GM12878 (cell line): ENCODE data around the gene DUSP22. TPM values are rescaled to one million over a fixed set of nuclear protein-coding genes. Genes with fewer than 3 reads are reported as not detected.

Experiments used
- ATAC-seq: fragments of 200-7000 bp; cut with Tn5 transposase; 3 replicates; pipeline ENCODE4 v1.9.1; 2020; ENCODE audit warnings: mild to moderate bottlenecking, moderate library complexity
- BruUV-seq: library from RNA; stranded (reverse); fragments of 400-500 nt; replicated peaks from 2 replicates; lab custom pipeline; 2021; lab: Mats Ljungman, UMichigan
- CTCF ChIA-PET: fragments of 300-600 bp; sonication (Branson Sonifier 250); formaldehyde crosslinking; extraction: SDS; loops from one replicate; lab custom pipeline; 2021; ENCODE audit warnings: inconsistent platforms; lab: Yijun Ruan, JAX
- POLR2A ChIA-PET: fragments of 350-600 bp; formaldehyde crosslinking; extraction: SDS; loops from one replicate; lab custom pipeline; 2021; ENCODE audit warnings: inconsistent platforms; lab: Charles Lee
- RAD21 ChIA-PET: fragments of 300-600 bp; sonication (Branson Sonifier 250); formaldehyde crosslinking; loops from one replicate; lab custom pipeline; 2023; ENCODE audit warnings: antibody characterized with exemption; ENCODE audit not compliant: unreplicated experiment; lab: Charles Lee
- SMC1A ChIA-PET: fragments of 300-600 bp; sonication (Branson Sonifier 250); formaldehyde crosslinking; loops from one replicate; lab custom pipeline; 2023; ENCODE audit not compliant: unreplicated experiment, uncharacterized antibody; lab: Charles Lee
- DNase-seq: peaks from one replicate; pipeline ENCODE4 v3.0.0-alpha.2; 2011; ENCODE audit warnings: low read depth, low spot score
- FAIRE-seq: peaks from 3 replicates; lab custom pipeline; 2011; peaks lifted over from hg19 to GRCh38; lab: Jason Lieb, UNC
- H2AFZ ChIP-seq: 2 replicates; pipeline ENCODE4 v1.6.0; 2011; ENCODE audit warnings: low read depth, low read length, control low read depth; ENCODE audit not compliant: control insufficient read depth
- H3K27ac ChIP-seq: 2 replicates; pipeline ENCODE4 v1.5.1; 2011; ENCODE audit warnings: control low read depth; ENCODE audit not compliant: control insufficient read depth, insufficient read depth
- H3K27me3 ChIP-seq, 2 experiments: replicated peaks in 1 of 2; 2 replicates each; pipeline versions ENCODE4 v1.6.0 to v1.6.1; 2011; ENCODE audit warnings: low read length in 1 of 2; ENCODE audit not compliant: control insufficient read depth in 2 of 2, insufficient read depth in 2 of 2
- H3K36me3 ChIP-seq, 2 experiments: 2 replicates each; pipeline ENCODE4 v1.5.1; 2011; ENCODE audit warnings: low read length in 1 of 2; ENCODE audit not compliant: control insufficient read depth in 2 of 2, insufficient read depth in 2 of 2
- H3K4me1 ChIP-seq: 2 replicates; pipeline ENCODE4 v1.6.1; 2011; ENCODE audit warnings: mild to moderate bottlenecking, low read length, moderate library complexity, mixed read lengths; ENCODE audit not compliant: control insufficient read depth, insufficient read depth
- H3K4me2 ChIP-seq: 2 replicates; pipeline ENCODE4 v1.6.0; 2011; ENCODE audit warnings: control low read depth; ENCODE audit not compliant: control insufficient read depth, insufficient read depth
- H3K4me3 ChIP-seq: fragments of 200-600 bp; sonication (generic); 2 replicates; pipeline ENCODE4 v1.5.1; 2016
- H3K79me2 ChIP-seq: 2 replicates; pipeline ENCODE4 v1.6.0; 2011; ENCODE audit warnings: low read length; ENCODE audit not compliant: control insufficient read depth, insufficient read depth
- H3K9ac ChIP-seq: 2 replicates; pipeline ENCODE4 v1.8.0; 2011; ENCODE audit warnings: low read length, control low read depth, mixed read lengths; ENCODE audit not compliant: control insufficient read depth, insufficient read depth
- H3K9me3 ChIP-seq: replicated peaks from 3 replicates; pipeline ENCODE4 v1.5.1; 2011; ENCODE audit warnings: mild to moderate bottlenecking, low read length; ENCODE audit not compliant: control insufficient read depth, insufficient read depth
- H4K20me1 ChIP-seq: 2 replicates; pipeline ENCODE4 v1.6.0; 2011; ENCODE audit not compliant: control insufficient read depth, insufficient read depth
- BHLHE40 ChIP-seq, 2 experiments: fragments of 450-650 bp in 1 of 2; IDR thresholded peaks; 2 replicates each; pipeline ENCODE4 v1.6.1; 2011 to 2017; ENCODE audit warnings: low read depth in 2 of 2, borderline replicate concordance in 1 of 2, improper control_type of control experiment in 1 of 2, low read length in 1 of 2, mild to moderate bottlenecking in 1 of 2
- BRCA1 ChIP-seq: IDR thresholded peaks from 2 replicates; pipeline ENCODE4 v1.6.1; 2011; ENCODE audit warnings: low read depth, low read length, improper control_type of control experiment
- POLR2A ChIP-seq: IDR thresholded peaks from 2 replicates; pipeline ENCODE4 v1.6.1; 2011; ENCODE audit warnings: low read depth, mild to moderate bottlenecking, low read length
- POU2F2 ChIP-seq: IDR thresholded peaks from 3 replicates; pipeline ENCODE4 v1.6.1; 2011; ENCODE audit warnings: low read depth, mild to moderate bottlenecking, low read length, borderline replicate concordance
- RAD51 ChIP-seq: fragments of 450-650 bp; IDR thresholded peaks from 2 replicates; pipeline ENCODE4 v1.6.1; 2016; ENCODE audit warnings: moderate library complexity, mild to moderate bottlenecking, inconsistent platforms
- SMAD5 ChIP-seq: IDR thresholded peaks from 2 replicates; pipeline ENCODE4 v1.6.1; 2016; ENCODE audit warnings: antibody characterized with exemption, low read depth
- SMC3 ChIP-seq: IDR thresholded peaks from 2 replicates; pipeline ENCODE4 v1.6.1; 2011; ENCODE audit warnings: low read length, improper control_type of control experiment, borderline replicate concordance
- TCF12 ChIP-seq: IDR thresholded peaks from 2 replicates; pipeline ENCODE4 v1.6.1; 2011; ENCODE audit warnings: low read depth, mild to moderate bottlenecking, low read length
- ZNF217 ChIP-seq: fragments of 450-650 bp; IDR thresholded peaks from 2 replicates; pipeline ENCODE4 v1.6.1; 2017; ENCODE audit warnings: antibody characterized with exemption, mild to moderate bottlenecking
- ZNF384 ChIP-seq: IDR thresholded peaks from 2 replicates; pipeline ENCODE4 v1.6.1; 2012; ENCODE audit warnings: low read depth, mild to moderate bottlenecking, low read length, improper control_type of control experiment, borderline replicate concordance
- WGBS: methylation state at CpG from one replicate; pipeline ENCODE4 v1.1.6; 2016; ENCODE audit warnings: low lambda C conversion rate; ENCODE audit not compliant: insufficient replicate concordance, insufficient coverage; ENCODE audit errors: missing lambda C conversion rate; 5-methylcytosine and 5-hydroxymethylcytosine counted together
- in situ Hi-C: fragments of 300-500 bp; cut with MboI; formaldehyde crosslinking; loops from 9 replicates; pipeline ENCODE4 v1.14.3; 2018; ENCODE audit warnings: mixed read lengths
- intact Hi-C: fragments of 100-400 bp; cut with micrococcal nuclease; formaldehyde crosslinking; loops from one replicate; pipeline ENCODE4 v1.14.2; 2022; ENCODE audit not compliant: unreplicated experiment
- polyA plus RNA-seq, 11 experiments: library from polyadenylated mRNA; depleted of rRNA in 4 of 11; unstranded in 6 of 11; stranded (reverse) in 5 of 11; fragments of >200 nt; fragmentation: Nextera tagmentation in 4 of 11; fragmentation: Illumina TruSeq in 1 of 11; extraction: Ambion mirVana in 4 of 11; extraction: Trizol in 1 of 11; gene quantifications; 1 replicate in 1 of 11; 2 replicates in 10 of 11; pipeline versions ENCODE4 v1.2.1 to v1.2.3, GENCODE V29; 2011 to 2016; ENCODE audit warnings: inconsistent platforms in 2 of 11, missing spikeins in 2 of 11, low read depth in 1 of 11
- total RNA-seq, 4 experiments: library from RNA; depleted of rRNA in 3 of 4; stranded (reverse); fragments of >200 nt in 3 of 4; fragmentation: Illumina TruSeq in 1 of 4; extraction: Trizol in 1 of 4; gene quantifications; 2 replicates each; pipeline versions ENCODE4 v1.2.1 to v1.2.3, GENCODE V29; 2013 to 2021
- TF ChIP-seq, protein P1 (sequence below), 3 experiments: IDR thresholded peaks in 2 of 3; conservative IDR thresholded peaks in 1 of 3; 2 replicates each; pipeline ENCODE4 v1.5.1; 2011; ENCODE audit warnings: low read depth in 3 of 3, low read length in 3 of 3, mild to moderate bottlenecking in 3 of 3, control low read depth in 2 of 3, moderate library complexity in 2 of 3, inconsistent platforms in 1 of 3, mixed read lengths in 1 of 3; ENCODE audit not compliant: control insufficient read depth in 2 of 3, insufficient read depth in 1 of 3; ENCODE audit errors: extremely low read depth in 1 of 3
- TF ChIP-seq, protein P2 (sequence below): fragments of 450-650 bp; IDR thresholded peaks from 2 replicates; pipeline ENCODE4 v1.6.1; 2018; ENCODE audit warnings: borderline replicate concordance, mild to moderate bottlenecking; ENCODE audit not compliant: partially characterized antibody
- TF ChIP-seq, protein P3 (sequence below): fragments of 450-650 bp; IDR thresholded peaks from 2 replicates; pipeline ENCODE4 v1.6.1; 2016; ENCODE audit warnings: mild to moderate bottlenecking

Gene DUSP22
- total and polyA plus RNA-seq, 10 of the 15 experiments (the other 5 are each of a cell fraction or from before 2014, with no cell fraction given) = 78.9 to 156 (median 107) TPM

DNA sequence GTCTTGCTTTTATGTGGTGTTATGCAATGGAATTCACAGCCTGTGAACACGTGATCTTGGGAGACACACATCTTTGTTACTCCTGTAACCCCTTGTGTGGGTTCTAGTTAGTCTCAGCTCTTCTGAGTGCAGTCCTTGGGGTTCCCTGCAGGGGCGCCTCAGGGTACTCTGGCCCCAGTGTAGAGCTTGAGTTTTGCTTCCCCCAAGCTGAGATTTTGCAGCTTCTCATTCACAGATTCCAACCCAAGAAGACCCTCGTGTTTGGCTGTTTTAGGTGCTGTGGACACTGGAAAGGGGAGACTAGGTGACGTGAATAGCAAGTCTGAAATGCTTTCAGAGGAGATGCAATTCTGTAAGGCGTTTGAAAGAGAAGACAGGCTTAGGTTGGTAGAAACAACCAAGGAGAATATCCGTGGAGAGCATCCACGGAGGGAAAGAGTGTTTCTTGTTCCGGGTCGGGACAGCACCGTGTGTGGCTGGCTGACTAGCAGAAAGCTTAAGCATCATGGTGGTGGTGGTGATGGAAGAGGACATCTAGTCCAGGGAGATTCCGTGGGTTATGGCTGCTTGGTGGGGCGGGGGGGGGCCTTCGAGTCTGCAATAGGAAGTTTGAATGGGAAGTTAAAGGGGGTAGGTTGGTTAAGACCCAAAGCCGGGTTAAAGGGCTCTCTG, 30.1 kb downstream of the DUSP22 start:
- peaks cover 89% of the 10 kb centered on the region for H3K4me1 ChIP-seq
- POLR2A ChIA-PET = interaction anchor here (0.6 to 13.8 kb wide), 22 partner anchors 9 to 1558 kb away, joined by 3 to 227 read pairs (median 4); no protein-coding TSS in a partner anchor
- H3K27ac ChIP-seq = peak overlapping the region; percentile 92
- BruUV-seq = no TSS peak
- H3K27me3 ChIP-seq = no peaks in the 10 kb centered on the region
- CTCF ChIA-PET = interaction anchor here (0.7 to 4.4 kb wide), 31 partner anchors 9 to 138 kb away, joined by 3 to 69 read pairs (median 5); partner anchors contain the start of gene DUSP22
- 47% methylated on average over 14 of the region's 14 CpGs for WGBS
- peak overlapping the region; percentile 45 for H3K9ac ChIP-seq
- in situ Hi-C loops = no loop called here
- RAD21 ChIA-PET = interaction anchor here (0.7 to 13.0 kb wide), 32 partner anchors 9 to 167 kb away, joined by 3 to 256 read pairs (median 6); partner anchors contain the start of gene DUSP22
- no peak overlapping the region for H2AFZ ChIP-seq
- H3K4me3 ChIP-seq = peak overlapping the region; percentile 18; the same call in 1 of the 2 replicates
- peaks cover 85% of the 10 kb centered on the region for H3K79me2 ChIP-seq
- peaks cover 28% of the 10 kb centered on the region in 2 experiments for H3K36me3 ChIP-seq
- H3K4me2 ChIP-seq = peak overlapping the region; percentile 84
- no peaks in the 10 kb centered on the region for H3K9me3 ChIP-seq
- ATAC-seq (peak; percentile 38), FAIRE-seq (no peak), DNase-seq (no peak)
- intact Hi-C loops = loop anchor here (5.0 kb wide), 1 partner anchor 135 kb away; no protein-coding TSS in a partner anchor
- H4K20me1 ChIP-seq = no peaks in the 10 kb centered on the region
- SMC1A ChIA-PET = interaction anchor here (0.7 to 13.7 kb wide), 34 partner anchors 9 to 167 kb away, joined by 3 to 707 read pairs (median 5); partner anchors contain the start of gene DUSP22
- TF ChIP-seq, protein P1, sequence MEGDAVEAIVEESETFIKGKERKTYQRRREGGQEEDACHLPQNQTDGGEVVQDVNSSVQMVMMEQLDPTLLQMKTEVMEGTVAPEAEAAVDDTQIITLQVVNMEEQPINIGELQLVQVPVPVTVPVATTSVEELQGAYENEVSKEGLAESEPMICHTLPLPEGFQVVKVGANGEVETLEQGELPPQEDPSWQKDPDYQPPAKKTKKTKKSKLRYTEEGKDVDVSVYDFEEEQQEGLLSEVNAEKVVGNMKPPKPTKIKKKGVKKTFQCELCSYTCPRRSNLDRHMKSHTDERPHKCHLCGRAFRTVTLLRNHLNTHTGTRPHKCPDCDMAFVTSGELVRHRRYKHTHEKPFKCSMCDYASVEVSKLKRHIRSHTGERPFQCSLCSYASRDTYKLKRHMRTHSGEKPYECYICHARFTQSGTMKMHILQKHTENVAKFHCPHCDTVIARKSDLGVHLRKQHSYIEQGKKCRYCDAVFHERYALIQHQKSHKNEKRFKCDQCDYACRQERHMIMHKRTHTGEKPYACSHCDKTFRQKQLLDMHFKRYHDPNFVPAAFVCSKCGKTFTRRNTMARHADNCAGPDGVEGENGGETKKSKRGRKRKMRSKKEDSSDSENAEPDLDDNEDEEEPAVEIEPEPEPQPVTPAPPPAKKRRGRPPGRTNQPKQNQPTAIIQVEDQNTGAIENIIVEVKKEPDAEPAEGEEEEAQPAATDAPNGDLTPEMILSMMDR (IDR thresholded peaks at IDR 0.05 in 2 of 3, conservative IDR thresholded peaks at IDR 0.05 in 1 of 3; ENCODE audit: control insufficient read depth in 2 of 3, extremely low read depth in 1 of 3, insufficient read depth in 1 of 3, low read depth in 3 of 3, low read length in 3 of 3) = peak in 2 of 3 experiments; percentile 81 to 86; a peak in 4 of 6 replicates
- no peak for TF ChIP-seq ZNF217
- no peak; the same call in 2 of the 3 replicates for TF ChIP-seq POU2F2
- no peak for TF ChIP-seq POLR2A
- TF ChIP-seq TCF12 = 0 out of 2 replicates have a peak, but pooled peaks have one; percentile 18
- no peak for TF ChIP-seq ZNF384
- TF ChIP-seq, protein P2, sequence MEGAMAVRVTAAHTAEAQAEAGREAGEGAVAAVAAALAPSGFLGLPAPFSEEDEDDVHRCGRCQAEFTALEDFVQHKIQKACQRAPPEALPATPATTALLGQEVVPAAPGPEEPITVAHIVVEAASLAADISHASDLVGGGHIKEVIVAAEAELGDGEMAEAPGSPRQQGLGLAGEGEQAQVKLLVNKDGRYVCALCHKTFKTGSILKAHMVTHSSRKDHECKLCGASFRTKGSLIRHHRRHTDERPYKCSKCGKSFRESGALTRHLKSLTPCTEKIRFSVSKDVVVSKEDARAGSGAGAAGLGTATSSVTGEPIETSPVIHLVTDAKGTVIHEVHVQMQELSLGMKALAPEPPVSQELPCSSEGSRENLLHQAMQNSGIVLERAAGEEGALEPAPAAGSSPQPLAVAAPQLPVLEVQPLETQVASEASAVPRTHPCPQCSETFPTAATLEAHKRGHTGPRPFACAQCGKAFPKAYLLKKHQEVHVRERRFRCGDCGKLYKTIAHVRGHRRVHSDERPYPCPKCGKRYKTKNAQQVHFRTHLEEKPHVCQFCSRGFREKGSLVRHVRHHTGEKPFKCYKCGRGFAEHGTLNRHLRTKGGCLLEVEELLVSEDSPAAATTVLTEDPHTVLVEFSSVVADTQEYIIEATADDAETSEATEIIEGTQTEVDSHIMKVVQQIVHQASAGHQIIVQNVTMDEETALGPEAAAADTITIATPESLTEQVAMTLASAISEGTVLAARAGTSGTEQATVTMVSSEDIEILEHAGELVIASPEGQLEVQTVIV = no peak
- TF ChIP-seq BRCA1 = no peak
- peak in 1 of 2 experiments; percentile 6; a peak in 2 of 4 replicates for TF ChIP-seq BHLHE40 (IDR thresholded peaks at IDR 0.05; ENCODE audit: borderline replicate concordance in 1 of 2, low read depth in 2 of 2, low read length in 1 of 2)
- peak; percentile 45 for TF ChIP-seq RAD51
- TF ChIP-seq, protein P3, sequence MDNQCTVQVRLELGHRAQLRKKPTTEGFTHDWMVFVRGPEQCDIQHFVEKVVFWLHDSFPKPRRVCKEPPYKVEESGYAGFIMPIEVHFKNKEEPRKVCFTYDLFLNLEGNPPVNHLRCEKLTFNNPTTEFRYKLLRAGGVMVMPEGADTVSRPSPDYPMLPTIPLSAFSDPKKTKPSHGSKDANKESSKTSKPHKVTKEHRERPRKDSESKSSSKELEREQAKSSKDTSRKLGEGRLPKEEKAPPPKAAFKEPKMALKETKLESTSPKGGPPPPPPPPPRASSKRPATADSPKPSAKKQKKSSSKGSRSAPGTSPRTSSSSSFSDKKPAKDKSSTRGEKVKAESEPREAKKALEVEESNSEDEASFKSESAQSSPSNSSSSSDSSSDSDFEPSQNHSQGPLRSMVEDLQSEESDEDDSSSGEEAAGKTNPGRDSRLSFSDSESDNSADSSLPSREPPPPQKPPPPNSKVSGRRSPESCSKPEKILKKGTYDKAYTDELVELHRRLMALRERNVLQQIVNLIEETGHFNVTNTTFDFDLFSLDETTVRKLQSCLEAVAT = 0 out of 2 replicates have a peak, but pooled peaks have one; percentile 10
- no peak for TF ChIP-seq SMAD5
- TF ChIP-seq SMC3 = peak; percentile 36; the same call in 1 of the 2 replicates
